ENCODE measurements around the gene MRM2. TPM values are rescaled to one million over a fixed set of nuclear protein-coding genes. Genes with fewer than 3 reads are reported as not detected.

Gene MRM2
- total RNA-seq, 4 donors from 2014 or later = 11.9 to 15.4 (median 13.3) TPM

- TF ChIP-seq CTCF (IDR thresholded peaks at IDR 0.05) = no peak
- ATAC-seq (ENCODE audit: low FRiP score) (no peak), DNase-seq (ENCODE audit: low spot score) (no peak)
Measured at GRCh38 chr7:2217716-2218443, 24.1 kb downstream of the MRM2 start.

- no peak for TF ChIP-seq CTCF (IDR thresholded peaks at IDR 0.05)
- no peak for ATAC-seq (ENCODE audit: low FRiP score)
Measured at GRCh38 chr7:2217206-2217605, 24.8 kb downstream of the MRM2 start.

GRCh38 chr7:2215851-2216250, 26.2 kb downstream of the MRM2 start:
- DNase-seq (ENCODE audit: low spot score) (no peak), ATAC-seq (ENCODE audit: low FRiP score) (no peak)
- TF ChIP-seq CTCF (IDR thresholded peaks at IDR 0.05) = no peak

More at GRCh38 chr7:2217206-2217605, 24.8 kb downstream of the MRM2 start:
- no peak for DNase-seq (ENCODE audit: low spot score)

GRCh38 chr7:2214636-2215035, 27.4 kb downstream of the MRM2 start:
- no peak for DNase-seq (ENCODE audit: low spot score)
- TF ChIP-seq CTCF (IDR thresholded peaks at IDR 0.05) = no peak
- no peak for ATAC-seq (ENCODE audit: low FRiP score)

- no peak for DNase-seq (ENCODE audit: low spot score)
- no peak for TF ChIP-seq CTCF (IDR thresholded peaks at IDR 0.05)
- no peak for ATAC-seq (ENCODE audit: low FRiP score)
Measured at GRCh38 chr7:2213551-2214215, 28.3 kb downstream of the MRM2 start.

GRCh38 chr7:2212906-2213305, 29.1 kb downstream of the MRM2 start:
- TF ChIP-seq CTCF (IDR thresholded peaks at IDR 0.05) = no peak
- DNase-seq (ENCODE audit: low spot score) (no peak), ATAC-seq (ENCODE audit: low FRiP score) (no peak)

GRCh38 chr7:2211926-2212325, 30.1 kb downstream of the MRM2 start:
- TF ChIP-seq CTCF (IDR thresholded peaks at IDR 0.05) = no peak
- DNase-seq (ENCODE audit: low spot score) = no peak
- ATAC-seq (ENCODE audit: low FRiP score) = no peak
